SK-N-SH (cell line): ENCODE data around the gene TTLL1. TPM values are rescaled to one million over a fixed set of nuclear protein-coding genes. Genes with fewer than 3 reads are reported as not detected.

Experiments
- CTCF ChIA-PET: fragments of 300-600, 350-600 bp; formaldehyde crosslinking; extraction: SDS; loops from one replicate; lab custom pipeline; 2021; lab: Yijun Ruan, JAX
- POLR2A ChIA-PET: fragments of 350-600 bp; sonication (Branson Sonifier 250); formaldehyde crosslinking; extraction: SDS; loops from one replicate; lab custom pipeline; 2020; ENCODE audit warnings: antibody characterized with exemption, inconsistent platforms; lab: Yijun Ruan, JAX
- DNase-seq: peaks from one replicate; pipeline ENCODE4 v3.0.0; 2012
- H2AFZ ChIP-seq: fragments of 200-600 bp; sonication (generic); 2 replicates; pipeline ENCODE4 v1.8.1; 2016; ENCODE audit warnings: antibody characterized with exemption, mild to moderate bottlenecking, low read depth
- H3F3A ChIP-seq: fragments of 200-600 bp; sonication (generic); replicated peaks from 2 replicates; pipeline ENCODE3; 2016; ENCODE audit warnings: antibody characterized with exemption, mild to moderate bottlenecking; ENCODE audit not compliant: insufficient read depth
- H3K27ac ChIP-seq, 2 experiments: fragments of 200-500 bp in 1 of 2; fragments of 200-600 bp in 1 of 2; sonication (Bioruptor generic) in 1 of 2; sonication (generic), shearing (Covaris generic) in 1 of 2; 2 replicates each; pipeline versions ENCODE4 v1.5.1 to v1.6.1; 2014 to 2016; ENCODE audit warnings: low read depth in 2 of 2, inconsistent platforms in 1 of 2, low read length in 1 of 2, mild to moderate bottlenecking in 1 of 2, mixed read lengths in 1 of 2
- H3K27me3 ChIP-seq: fragments of 200-600 bp; sonication (generic), shearing (Covaris generic); 2 replicates; pipeline ENCODE4 v1.6.1; 2016; ENCODE audit warnings: mixed run types; ENCODE audit not compliant: insufficient read depth
- H3K36me3 ChIP-seq, 2 experiments: fragments of 200-500 bp in 1 of 2; fragments of 200-600 bp in 1 of 2; sonication (Bioruptor generic) in 1 of 2; sonication (generic) in 1 of 2; replicated peaks in 1 of 2; 2 replicates each; pipeline versions ENCODE3 to v1.5.1; 2014 to 2016; ENCODE audit warnings: low read length in 1 of 2, mild to moderate bottlenecking in 1 of 2; ENCODE audit not compliant: insufficient read depth in 2 of 2, control insufficient read depth in 1 of 2
- H3K4me1 ChIP-seq, 2 experiments: fragments of 200-500 bp in 1 of 2; fragments of 200-600 bp in 1 of 2; sonication (Bioruptor generic) in 1 of 2; sonication (generic), shearing (Covaris generic) in 1 of 2; 2 replicates each; pipeline versions ENCODE4 v1.5.1 to v1.6.1; 2014 to 2016; ENCODE audit warnings: low read depth in 1 of 2, low read length in 1 of 2, mixed run types in 1 of 2; ENCODE audit not compliant: insufficient read depth in 2 of 2, control insufficient read depth in 1 of 2
- H3K4me2 ChIP-seq: fragments of 200-600 bp; sonication (generic), shearing (Covaris generic); 2 replicates; pipeline ENCODE4 v1.6.1; 2017; ENCODE audit warnings: mixed run types
- H3K4me3 ChIP-seq, 2 experiments: fragments of 200-500 bp in 1 of 2; fragments of 200-600 bp in 1 of 2; sonication (Bioruptor generic) in 1 of 2; sonication (generic), shearing (Covaris generic) in 1 of 2; 2 replicates each; pipeline versions ENCODE4 v1.5.1 to v1.8.1; 2014 to 2016; ENCODE audit warnings: low read depth in 2 of 2, inconsistent platforms in 1 of 2, low read length in 1 of 2, mild to moderate bottlenecking in 1 of 2, mixed read lengths in 1 of 2, moderate library complexity in 1 of 2
- H3K79me2 ChIP-seq: fragments of 200-600 bp; sonication (generic); 2 replicates; pipeline ENCODE4 v1.8.1; 2017; ENCODE audit warnings: mild to moderate bottlenecking; ENCODE audit not compliant: insufficient read depth
- H3K9ac ChIP-seq: fragments of 200-600 bp; sonication (generic); 2 replicates; pipeline ENCODE4 v1.6.1; 2017; ENCODE audit warnings: mixed run types
- H3K9me2 ChIP-seq: fragments of 200-600 bp; sonication (generic); 2 replicates; pipeline ENCODE4 v1.6.1; 2017; ENCODE audit warnings: mixed run types
- H3K9me3 ChIP-seq: fragments of 200-600 bp; sonication (generic); 2 replicates; pipeline ENCODE4 v1.6.1; 2017; ENCODE audit warnings: mixed run types, mild to moderate bottlenecking, moderate library complexity
- H4K20me1 ChIP-seq: fragments of 200-600 bp; sonication (generic); 2 replicates; pipeline ENCODE4 v1.6.1; 2017; ENCODE audit warnings: mild to moderate bottlenecking, mixed run types; ENCODE audit not compliant: insufficient read depth
- CHD2 ChIP-seq: fragments of 150-350 bp; IDR thresholded peaks from 2 replicates; pipeline ENCODE4 v1.6.1; 2018; ENCODE audit warnings: low read length; ENCODE audit not compliant: partially characterized antibody
- ELF1 ChIP-seq: IDR thresholded peaks from 2 replicates; pipeline ENCODE4 v1.4.0; 2012
- EP300 ChIP-seq, 2 experiments: IDR thresholded peaks; 2 replicates each; pipeline versions ENCODE4 v1.4.0 to v1.6.1; 2012; ENCODE audit warnings: borderline replicate concordance in 1 of 2, low read depth in 1 of 2, low read length in 1 of 2
- FOXJ3 ChIP-seq: sonication (generic); formaldehyde crosslinking; IDR thresholded peaks from 2 replicates; pipeline ENCODE4 v1.5.1; 2020; ENCODE audit warnings: mild to moderate bottlenecking, missing genetic modification reagents
- GABPA ChIP-seq: IDR thresholded peaks from 2 replicates; pipeline ENCODE4 v1.4.0; 2012; ENCODE audit warnings: low read depth, mild to moderate bottlenecking
- GATA2 ChIP-seq: sonication (generic); formaldehyde crosslinking; IDR thresholded peaks from 2 replicates; pipeline ENCODE4 v1.5.0; 2020; ENCODE audit warnings: mild to moderate bottlenecking, missing genetic modification reagents
- IRF3 ChIP-seq: fragments of 150-350 bp; IDR thresholded peaks from 2 replicates; pipeline ENCODE4 v1.6.1; 2016; ENCODE audit warnings: mild to moderate bottlenecking, low read depth, low read length
- JUND ChIP-seq: IDR thresholded peaks from 2 replicates; pipeline ENCODE4 v1.4.0; 2012
- MXI1 ChIP-seq: IDR thresholded peaks from 2 replicates; pipeline ENCODE4 v1.6.1; 2012; ENCODE audit warnings: mild to moderate bottlenecking, low read depth, low read length, improper control_type of control experiment
- PBX3 ChIP-seq: IDR thresholded peaks from 2 replicates; pipeline ENCODE4; 2012
- RAD21 ChIP-seq: IDR thresholded peaks from 2 replicates; pipeline ENCODE4 v1.6.1; 2012; ENCODE audit warnings: mild to moderate bottlenecking, low read length
- RXRA ChIP-seq: IDR thresholded peaks from 2 replicates; pipeline ENCODE4 v1.4.0; 2012; ENCODE audit warnings: low read depth, mild to moderate bottlenecking, borderline replicate concordance
- SMC3 ChIP-seq: IDR thresholded peaks from 2 replicates; pipeline ENCODE4 v1.6.1; 2012; ENCODE audit warnings: low read depth, low read length, improper control_type of control experiment
- TAF1 ChIP-seq: IDR thresholded peaks from 2 replicates; pipeline ENCODE4 v1.6.1; 2012; ENCODE audit warnings: low read depth, mild to moderate bottlenecking, low read length, moderate library complexity, borderline replicate concordance
- USF1 ChIP-seq: IDR thresholded peaks from 2 replicates; pipeline ENCODE4 v1.4.0; 2012; ENCODE audit warnings: low read depth, borderline replicate concordance
- USF2 ChIP-seq: fragments of 150-350 bp; IDR thresholded peaks from 2 replicates; pipeline ENCODE4 v1.6.1; 2017; ENCODE audit warnings: antibody characterized with exemption, low read length, low read depth, borderline replicate concordance
- ZBTB33 ChIP-seq: IDR thresholded peaks from 2 replicates; pipeline ENCODE4 v1.4.0; 2012; ENCODE audit warnings: low read depth, borderline replicate concordance
- WGBS: methylation state at CpG from one replicate; pipeline ENCODE4 v1.1.6; 2017; ENCODE audit warnings: low lambda C conversion rate; 5-methylcytosine and 5-hydroxymethylcytosine counted together
- polyA plus RNA-seq, 3 experiments: library from polyadenylated mRNA; depleted of rRNA; stranded (reverse); fragments of >200 nt; gene quantifications; 2 replicates each; pipeline ENCODE4 v1.2.3, GENCODE V29; 2012

Gene TTLL1
- polyA plus RNA-seq, 1 of the 3 experiments (the other 2 are of a cell fraction): 14.0 TPM

- TF ChIP-seq IRF3 (no peak), CHD2 (no peak), USF1 (no peak), PBX3 (no peak), JUND (no peak), TAF1 (no peak), ZBTB33 (no peak), EP300 (IDR thresholded peaks at IDR 0.05; ENCODE audit: borderline replicate concordance in 1 of 2, low read depth in 1 of 2, low read length in 1 of 2) (no peak), USF2 (no peak), GATA2 (no peak), RXRA (no peak), ELF1 (no peak)
These were observed 24.5 kb upstream of the TTLL1 start (continued) for GRCh38 chr22:43113526-43114251.

- H3K27ac ChIP-seq: no peak overlapping the region
- H3K79me2 ChIP-seq: no peaks in the 10 kb centered on the region
- no peaks in the 10 kb centered on the region for H3K36me3 ChIP-seq
- peak overlapping the region; percentile 37 to 44 for H3K4me3 ChIP-seq
- H3K4me2 ChIP-seq: peak overlapping the region; percentile 70; the same call in 1 of the 2 replicates
- H4K20me1 ChIP-seq: no peaks in the 10 kb centered on the region
- H3F3A ChIP-seq: no peaks in the 10 kb centered on the region
- ChIA-PET CTCF (interaction anchor here (0.6 to 1.7 kb wide), 7 partner anchors 10 to 244 kb away, joined by 3 to 5 read pairs (median 3); no protein-coding TSS in a partner anchor), POLR2A (no interaction called here)
- no peaks in the 10 kb centered on the region for H3K27me3 ChIP-seq
- H3K9me3 ChIP-seq: no peaks in the 10 kb centered on the region
- H2AFZ ChIP-seq: 0 out of 2 replicates have a peak overlapping the region, but pooled peaks have one; percentile 46
- no peak overlapping the region for H3K9ac ChIP-seq
- no peaks in the 10 kb centered on the region for H3K9me2 ChIP-seq
- WGBS: 2% methylated on average over 10 of the region's 86 CpGs
- no peaks in the 10 kb centered on the region; a peak in 1 of 4 replicates for H3K4me1 ChIP-seq
- DNase-seq: peak; percentile 46
- TF ChIP-seq GATA2 (no peak), SMC3 (no peak), MXI1 (no peak), RAD21 (no peak), IRF3 (no peak), FOXJ3 (CRISPR knock-in tag) (no peak), GABPA (no peak), ZBTB33 (no peak), EP300 (IDR thresholded peaks at IDR 0.05; ENCODE audit: borderline replicate concordance in 1 of 2, low read depth in 1 of 2, low read length in 1 of 2) (no peak), USF1 (no peak), JUND (no peak)
These were observed 21.9 kb upstream of the TTLL1 start for GRCh38 chr22:43110927-43111623.
